Testis (tissue), 3 donors: ENCODE results near the gene GMEB2. TPM values are rescaled to one million over a fixed set of nuclear protein-coding genes. Genes with fewer than 3 reads are reported as not detected.

Experiments used
- DNase-seq: peaks from one replicate; pipeline ENCODE4 v3.0.0-alpha.2; 2019
- H3K27ac ChIP-seq, 2 donors: fragments of 200-600 bp; sonication (generic); one replicate each; pipeline ENCODE4 v1.5.1; 2019
- H3K27me3 ChIP-seq: fragments of 200-600 bp; sonication (generic); one replicate; pipeline ENCODE4 v1.5.1; 2019
- H3K36me3 ChIP-seq: fragments of 200-600 bp; sonication (generic); one replicate; pipeline ENCODE4 v1.5.1; 2017; ENCODE audit warnings: low read depth; ENCODE audit errors: missing control alignments
- H3K4me1 ChIP-seq: fragments of 200-600 bp; sonication (generic); one replicate; pipeline ENCODE4 v1.5.1; 2019
- H3K4me3 ChIP-seq, 2 donors: fragments of 200-600 bp; sonication (generic); one replicate each; pipeline ENCODE4 v1.5.1; 2017 to 2019
- H3K9me3 ChIP-seq: fragments of 200-600 bp; sonication (generic); one replicate; pipeline ENCODE4 v1.5.1; 2017
- POLR2A ChIP-seq: fragments of 450-650 bp; IDR thresholded peaks from one replicate; pipeline ENCODE4 v1.6.1; 2017; ENCODE audit warnings: antibody characterized with exemption, mild to moderate bottlenecking, moderate library complexity
- WGBS, 2 donors: methylation state at CpG; one replicate each; pipeline ENCODE4 v1.1.5; 2018; 5-methylcytosine and 5-hydroxymethylcytosine counted together
- intact Hi-C: fragments of 100-400 bp; cut with DNase I; formaldehyde crosslinking; loops from one replicate; pipeline ENCODE4 v1.15.1; 2023; ENCODE audit warnings: low total_unique reads
- polyA plus RNA-seq: library from polyadenylated mRNA; stranded (reverse); fragments of 350-450 nt; fragmentation: Illumina TruSeq; extraction: RNeasy Lipid Tissue Mini Kit (QIAGEN cat#74804); gene quantifications from one replicate; pipeline ENCODE4 v1.2.3, GENCODE V29; 2014; ENCODE audit warnings: low read depth, low replicate concordance; ENCODE audit not compliant: insufficient read depth
- total RNA-seq, 2 donors: library from RNA; depleted of rRNA; stranded (reverse); fragments of >200 nt; gene quantifications; one replicate each; pipeline ENCODE4 v1.2.3, GENCODE V29; 2016
- TF ChIP-seq, protein P1 (sequence below), 3 experiments: fragments of 450-650 bp in 2 of 3; fragments of 200-600 bp in 1 of 3; sonication (generic) in 1 of 3; IDR thresholded peaks; one replicate each; pipeline ENCODE4 v1.5.1; 2016 to 2019; ENCODE audit warnings: antibody characterized with exemption in 3 of 3, mild to moderate bottlenecking in 2 of 3, moderate library complexity in 1 of 3

GMEB2 gene
- total and polyA plus RNA-seq, 3 donors from 2014 or later, result 20.3 to 33.1 (median 31.0) TPM

DNA sequence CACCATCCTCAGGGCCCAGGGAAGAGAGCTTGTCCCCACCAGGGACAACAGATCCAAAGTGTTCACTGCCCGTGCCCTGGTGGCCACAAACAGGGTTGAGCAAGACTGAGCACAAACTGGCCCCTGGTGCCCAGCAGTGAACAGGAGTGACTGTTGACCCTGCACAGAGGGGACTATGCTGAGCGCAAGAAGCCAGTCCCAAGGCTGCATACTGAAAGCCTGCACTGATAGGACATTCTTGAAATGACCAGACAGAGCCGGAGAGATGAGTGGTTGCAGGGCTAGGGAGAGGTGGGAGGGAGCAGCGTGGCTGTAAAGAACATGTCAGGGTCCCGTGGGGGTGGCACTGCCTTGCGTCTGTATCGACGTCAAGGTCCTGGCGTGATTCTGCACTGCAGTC lies 75.8 kb downstream of the GMEB2 start:
- H3K36me3 ChIP-seq, result no peaks in the 10 kb centered on the region
- H3K27ac ChIP-seq, result no peak overlapping the region
- intact Hi-C loops, result no loop called here
- H3K27me3 ChIP-seq, result no peaks in the 10 kb centered on the region
- no peaks in the 10 kb centered on the region for H3K9me3 ChIP-seq
- 41 to 47% methylated on average over 9 of the region's 9 CpGs for WGBS, 2 donors
- TF ChIP-seq POLR2A, result no peak
- TF ChIP-seq, protein P1, sequence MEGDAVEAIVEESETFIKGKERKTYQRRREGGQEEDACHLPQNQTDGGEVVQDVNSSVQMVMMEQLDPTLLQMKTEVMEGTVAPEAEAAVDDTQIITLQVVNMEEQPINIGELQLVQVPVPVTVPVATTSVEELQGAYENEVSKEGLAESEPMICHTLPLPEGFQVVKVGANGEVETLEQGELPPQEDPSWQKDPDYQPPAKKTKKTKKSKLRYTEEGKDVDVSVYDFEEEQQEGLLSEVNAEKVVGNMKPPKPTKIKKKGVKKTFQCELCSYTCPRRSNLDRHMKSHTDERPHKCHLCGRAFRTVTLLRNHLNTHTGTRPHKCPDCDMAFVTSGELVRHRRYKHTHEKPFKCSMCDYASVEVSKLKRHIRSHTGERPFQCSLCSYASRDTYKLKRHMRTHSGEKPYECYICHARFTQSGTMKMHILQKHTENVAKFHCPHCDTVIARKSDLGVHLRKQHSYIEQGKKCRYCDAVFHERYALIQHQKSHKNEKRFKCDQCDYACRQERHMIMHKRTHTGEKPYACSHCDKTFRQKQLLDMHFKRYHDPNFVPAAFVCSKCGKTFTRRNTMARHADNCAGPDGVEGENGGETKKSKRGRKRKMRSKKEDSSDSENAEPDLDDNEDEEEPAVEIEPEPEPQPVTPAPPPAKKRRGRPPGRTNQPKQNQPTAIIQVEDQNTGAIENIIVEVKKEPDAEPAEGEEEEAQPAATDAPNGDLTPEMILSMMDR (IDR thresholded peaks at IDR 0.05), result no peak
- no peak for DNase-seq
- H3K4me1 ChIP-seq, result peaks cover 6% of the 10 kb centered on the region
- no peak overlapping the region for H3K4me3 ChIP-seq

DNA sequence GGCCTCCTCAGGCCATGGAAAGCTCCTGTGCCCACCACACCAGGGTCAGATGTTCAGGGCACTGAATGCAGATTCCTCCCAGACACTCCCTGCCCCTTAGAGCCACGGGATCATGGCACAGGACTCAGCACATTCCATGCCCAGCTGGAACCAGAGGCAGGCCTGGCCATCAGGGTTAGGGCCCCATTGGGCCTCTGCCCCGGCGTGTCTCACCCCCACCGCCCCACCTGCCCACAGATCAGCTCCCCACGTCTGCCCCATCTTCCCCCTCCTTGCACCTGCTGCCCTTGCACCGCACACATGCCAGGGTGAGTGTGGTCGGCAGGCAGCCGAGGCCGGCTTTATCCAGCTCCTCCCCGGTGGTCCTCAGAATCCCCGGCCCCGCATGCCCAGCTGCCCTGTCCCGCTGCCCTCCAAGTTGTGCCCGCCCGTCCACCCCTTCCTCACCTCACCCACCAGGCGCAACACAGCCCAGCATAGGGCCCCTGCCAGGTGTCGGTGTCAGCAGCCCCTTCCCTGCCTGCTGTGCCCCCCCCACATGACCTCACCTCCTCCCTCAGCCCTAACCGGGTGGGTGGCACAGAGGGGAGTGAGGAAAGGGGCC lies 77.1 kb downstream of the GMEB2 start:
- intact Hi-C loops, result no loop called here
- TF ChIP-seq, protein P1 (IDR thresholded peaks at IDR 0.05), result no peak
- TF ChIP-seq POLR2A, result no peak
- peaks cover 6% of the 10 kb centered on the region for H3K4me1 ChIP-seq
- 87 to 88% methylated on average over 13 to 18 of the region's 18 CpGs for WGBS, 2 donors
- H3K36me3 ChIP-seq, result no peaks in the 10 kb centered on the region
- no peaks in the 10 kb centered on the region for H3K27me3 ChIP-seq
- no peak overlapping the region for H3K27ac ChIP-seq
- no peaks in the 10 kb centered on the region for H3K9me3 ChIP-seq
- DNase-seq, result no peak
- H3K4me3 ChIP-seq, result no peak overlapping the region

DNA sequence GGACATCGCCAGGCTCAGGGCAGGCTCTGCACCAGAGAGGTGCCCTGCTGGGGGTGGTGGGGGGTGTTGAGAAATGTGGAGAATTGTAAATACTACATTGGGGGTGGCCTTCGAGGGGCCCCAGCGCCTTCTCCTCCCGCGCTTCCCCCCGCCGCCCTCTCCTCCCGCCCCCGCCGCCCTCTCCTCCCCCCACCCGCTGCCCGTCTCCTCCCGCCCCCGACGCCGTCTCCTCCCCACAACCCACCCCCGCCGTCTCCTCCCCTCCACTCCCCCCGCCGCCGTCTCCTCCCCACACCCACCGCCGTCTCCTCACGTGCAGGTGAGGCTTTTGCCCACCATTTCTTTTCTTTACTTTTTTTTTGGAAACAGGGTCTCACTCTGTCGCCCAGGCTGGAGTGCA lies 77.9 kb downstream of the GMEB2 start:
- intact Hi-C loops, result no loop called here
- DNase-seq, result no peak
- Histone ChIP-seq H3K27ac (no peak overlapping the region), H3K4me1 (peaks cover 5% of the 10 kb centered on the region), H3K36me3 (no peaks in the 10 kb centered on the region), H3K4me3 (no peak overlapping the region), H3K27me3 (no peaks in the 10 kb centered on the region), H3K9me3 (no peaks in the 10 kb centered on the region)
- 33 to 51% methylated on average over 6 to 20 of the region's 25 CpGs for WGBS, 2 donors
- TF ChIP-seq, protein P1 (IDR thresholded peaks at IDR 0.05), result no peak
- TF ChIP-seq POLR2A, result no peak

DNA sequence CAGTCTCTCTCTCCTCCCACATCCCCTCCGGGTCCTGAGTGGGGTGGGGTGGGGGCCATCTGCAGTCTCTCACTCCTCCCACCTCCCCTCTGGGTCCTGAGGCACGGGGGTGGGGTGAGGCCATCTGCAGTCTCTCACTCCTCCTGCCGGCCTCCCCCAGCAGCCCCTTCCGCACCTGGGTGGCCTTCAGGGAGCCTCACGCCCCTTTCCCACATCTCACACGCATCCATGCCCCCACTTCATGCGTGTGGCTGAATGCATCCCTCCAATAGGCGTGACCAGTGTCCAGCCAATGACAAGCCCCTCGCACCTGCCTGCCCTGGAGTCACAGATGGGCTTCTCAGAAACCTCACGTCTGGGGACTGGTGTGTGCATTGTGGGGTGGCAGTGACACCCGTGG lies 78.4 kb downstream of the GMEB2 start:
- H3K27me3 ChIP-seq, result no peaks in the 10 kb centered on the region
- 32 to 36% methylated on average over 11 of the region's 11 CpGs for WGBS, 2 donors
- TF ChIP-seq POLR2A, result no peak

DNA sequence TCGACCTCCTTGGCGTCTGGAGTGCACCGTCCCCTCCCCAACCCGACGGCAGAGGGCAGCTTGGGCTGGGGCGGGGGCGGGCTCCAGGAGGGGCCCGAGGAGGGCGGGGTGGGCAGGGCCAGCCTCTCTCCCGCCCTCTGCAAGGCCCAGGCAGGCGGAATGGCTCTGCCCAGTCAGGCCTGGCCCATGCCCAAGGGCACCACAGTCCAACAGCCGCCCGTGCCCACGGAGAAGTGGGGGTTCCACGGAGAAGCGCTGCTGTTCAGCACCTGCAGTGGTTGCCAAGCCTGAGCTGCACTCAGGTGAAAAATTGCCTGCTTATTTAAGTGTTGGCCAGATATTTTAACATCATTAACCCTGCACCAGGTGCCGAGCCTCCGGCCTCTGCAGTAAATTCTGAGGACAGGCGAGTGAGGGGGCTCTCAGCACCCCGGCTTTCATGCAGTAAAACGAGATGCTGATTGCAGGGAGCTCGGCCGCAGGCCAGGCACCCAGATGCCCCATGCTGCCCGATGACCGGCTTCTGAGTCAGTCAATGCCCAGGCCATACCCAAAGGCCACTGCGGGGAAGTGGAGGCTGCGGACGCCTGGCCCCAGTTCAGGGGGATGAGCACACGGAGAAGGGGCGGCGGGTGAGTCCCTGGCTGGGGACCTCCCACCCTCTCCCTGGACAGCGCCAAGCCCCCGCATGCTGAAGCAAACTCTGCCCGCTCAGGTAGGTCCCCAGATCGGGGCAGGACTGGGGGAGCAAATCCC lies 79.0 kb downstream of the GMEB2 start, which contains the start of gene SRMS:
Gene SRMS (minus strand): TSS at position 25 of the 756 bp plus-strand sequence. CDS start 286 bp downstream, outside the sequence.
- H3K4me1 ChIP-seq, result no peaks in the 10 kb centered on the region
- H3K36me3 ChIP-seq, result no peaks in the 10 kb centered on the region
- no peaks in the 10 kb centered on the region for H3K27me3 ChIP-seq
- H3K27ac ChIP-seq, result no peak within 1 kb of the TSS
- no peak within 1 kb of the TSS for H3K4me3 ChIP-seq
- DNase-seq, result no peak
- intact Hi-C loops, result no loop called here
- TF ChIP-seq POLR2A, result no peak
- TF ChIP-seq, protein P1 (IDR thresholded peaks at IDR 0.05), result no peak
- H3K9me3 ChIP-seq, result no peaks in the 10 kb centered on the region
- 36 to 66% methylated on average over 5 to 34 of the region's 35 CpGs for WGBS, 2 donors

More for the DNA sequence above, 78.4 kb downstream of the GMEB2 start:
- intact Hi-C loops, result no loop called here
- H3K4me3 ChIP-seq, result no peak overlapping the region
- no peak for DNase-seq
- H3K27ac ChIP-seq, result no peak overlapping the region
- no peaks in the 10 kb centered on the region for H3K36me3 ChIP-seq
- H3K9me3 ChIP-seq, result no peaks in the 10 kb centered on the region
- H3K4me1 ChIP-seq, result no peaks in the 10 kb centered on the region
